Neural crest cell (in vitro differentiated cells): ENCODE data around the gene INKA1. TPM values are rescaled to one million over a fixed set of nuclear protein-coding genes. Genes with fewer than 3 reads are reported as not detected.
A peak's percentile ranks its signal among the peaks of the same experiment; 100 is the strongest.

Source experiments
- DNase-seq: peaks from one replicate; pipeline ENCODE4 v3.0.0; 2021; ENCODE audit warnings: low read depth, mixed read lengths, low spot score
- H3K27ac Mint-ChIP-seq: one replicate; pipeline ENCODE4 v1.8.0; 2021; ENCODE audit warnings: mild to moderate bottlenecking, mixed read lengths; ENCODE audit not compliant: unreplicated experiment
- H3K27me3 Mint-ChIP-seq: 2 replicates; pipeline ENCODE4 v1.8.0; 2021; ENCODE audit warnings: low read depth, mild to moderate bottlenecking, mixed read lengths
- H3K36me3 Mint-ChIP-seq: 2 replicates; pipeline ENCODE4 v1.8.0; 2021; ENCODE audit warnings: low read depth, mild to moderate bottlenecking, mixed read lengths
- H3K4me1 Mint-ChIP-seq: 2 replicates; pipeline ENCODE4 v1.8.0; 2021; ENCODE audit warnings: mixed read lengths
- H3K4me3 Mint-ChIP-seq: one replicate; pipeline ENCODE4 v1.8.0; 2021; ENCODE audit warnings: mild to moderate bottlenecking, mixed read lengths
- H3K9me3 Mint-ChIP-seq: 2 replicates; pipeline ENCODE4 v1.8.0; 2021; ENCODE audit warnings: mixed read lengths
- total RNA-seq: library from RNA; stranded (reverse); gene quantifications from 2 replicates; pipeline ENCODE4 v1.2.1, GENCODE V29; 2021
- TF ChIP-seq, protein P1 (sequence below): fragments of 200-600 bp; sonication (generic); conservative IDR thresholded peaks from 2 replicates; pipeline ENCODE4 v1.5.0; 2021; ENCODE audit warnings: antibody characterized with exemption, mild to moderate bottlenecking

The INKA1 gene
- total RNA-seq, 1 donor from 2014 or later: 17.3 TPM

DNA sequence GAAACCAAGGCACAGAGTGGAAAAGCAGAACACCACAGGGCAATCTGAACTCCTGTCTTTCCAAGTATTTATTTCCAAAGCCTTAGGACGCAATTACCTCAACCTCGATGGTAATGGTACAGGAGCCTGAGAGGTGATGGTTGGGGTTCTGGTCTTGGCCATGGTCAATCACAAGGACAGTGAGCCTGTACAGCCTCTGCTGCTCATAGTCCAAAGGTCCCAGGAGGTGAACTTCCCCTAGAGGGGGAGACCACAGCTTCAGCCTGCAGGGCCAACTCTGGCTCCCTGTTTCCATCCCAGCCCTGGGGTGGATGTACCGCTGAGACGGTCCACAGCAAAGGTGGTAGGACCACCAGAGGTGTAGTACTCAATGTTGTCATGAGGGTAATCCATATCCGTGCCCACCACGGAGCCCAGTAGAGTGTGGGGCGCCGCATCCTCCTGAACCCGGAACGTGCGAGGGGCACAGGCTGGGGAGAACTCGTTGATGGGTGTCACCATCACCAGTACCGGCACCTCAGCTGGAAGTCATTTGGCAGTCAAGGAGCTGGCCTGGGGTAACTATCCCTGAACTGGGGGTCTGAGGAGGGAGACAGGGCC lies 9.5 kb upstream of the INKA1 start:
- H3K4me3 Mint-ChIP-seq: no peak overlapping the region
- H3K27ac Mint-ChIP-seq: no peak overlapping the region
- H3K36me3 Mint-ChIP-seq: no peaks in the 10 kb centered on the region
- no peaks in the 10 kb centered on the region for H3K27me3 Mint-ChIP-seq
- no peak for DNase-seq
- peaks cover 15% of the 10 kb centered on the region for H3K4me1 Mint-ChIP-seq
- H3K9me3 Mint-ChIP-seq: no peaks in the 10 kb centered on the region
- TF ChIP-seq, protein P1, sequence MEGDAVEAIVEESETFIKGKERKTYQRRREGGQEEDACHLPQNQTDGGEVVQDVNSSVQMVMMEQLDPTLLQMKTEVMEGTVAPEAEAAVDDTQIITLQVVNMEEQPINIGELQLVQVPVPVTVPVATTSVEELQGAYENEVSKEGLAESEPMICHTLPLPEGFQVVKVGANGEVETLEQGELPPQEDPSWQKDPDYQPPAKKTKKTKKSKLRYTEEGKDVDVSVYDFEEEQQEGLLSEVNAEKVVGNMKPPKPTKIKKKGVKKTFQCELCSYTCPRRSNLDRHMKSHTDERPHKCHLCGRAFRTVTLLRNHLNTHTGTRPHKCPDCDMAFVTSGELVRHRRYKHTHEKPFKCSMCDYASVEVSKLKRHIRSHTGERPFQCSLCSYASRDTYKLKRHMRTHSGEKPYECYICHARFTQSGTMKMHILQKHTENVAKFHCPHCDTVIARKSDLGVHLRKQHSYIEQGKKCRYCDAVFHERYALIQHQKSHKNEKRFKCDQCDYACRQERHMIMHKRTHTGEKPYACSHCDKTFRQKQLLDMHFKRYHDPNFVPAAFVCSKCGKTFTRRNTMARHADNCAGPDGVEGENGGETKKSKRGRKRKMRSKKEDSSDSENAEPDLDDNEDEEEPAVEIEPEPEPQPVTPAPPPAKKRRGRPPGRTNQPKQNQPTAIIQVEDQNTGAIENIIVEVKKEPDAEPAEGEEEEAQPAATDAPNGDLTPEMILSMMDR: no peak

DNA sequence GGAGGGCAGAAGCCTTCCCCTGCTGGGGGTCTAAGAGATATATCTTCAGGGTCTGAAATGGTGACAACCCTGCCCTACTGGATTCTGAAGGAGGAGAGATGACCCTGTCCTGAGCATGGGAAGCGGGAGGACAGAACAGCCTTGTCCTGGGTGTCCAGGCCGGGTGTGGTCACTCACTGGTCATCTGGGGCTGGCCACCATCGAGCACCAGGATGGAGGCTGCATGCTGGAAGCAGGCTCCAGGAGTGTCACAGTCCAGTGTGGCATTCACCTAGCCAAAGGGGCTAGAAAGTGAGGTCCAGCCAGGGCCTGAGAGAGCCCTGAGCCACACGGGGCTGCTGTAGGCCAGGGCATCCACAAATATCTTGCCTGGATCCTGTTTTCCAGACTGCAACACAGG lies 8.6 kb upstream of the INKA1 start:
- no peak for DNase-seq

DNA sequence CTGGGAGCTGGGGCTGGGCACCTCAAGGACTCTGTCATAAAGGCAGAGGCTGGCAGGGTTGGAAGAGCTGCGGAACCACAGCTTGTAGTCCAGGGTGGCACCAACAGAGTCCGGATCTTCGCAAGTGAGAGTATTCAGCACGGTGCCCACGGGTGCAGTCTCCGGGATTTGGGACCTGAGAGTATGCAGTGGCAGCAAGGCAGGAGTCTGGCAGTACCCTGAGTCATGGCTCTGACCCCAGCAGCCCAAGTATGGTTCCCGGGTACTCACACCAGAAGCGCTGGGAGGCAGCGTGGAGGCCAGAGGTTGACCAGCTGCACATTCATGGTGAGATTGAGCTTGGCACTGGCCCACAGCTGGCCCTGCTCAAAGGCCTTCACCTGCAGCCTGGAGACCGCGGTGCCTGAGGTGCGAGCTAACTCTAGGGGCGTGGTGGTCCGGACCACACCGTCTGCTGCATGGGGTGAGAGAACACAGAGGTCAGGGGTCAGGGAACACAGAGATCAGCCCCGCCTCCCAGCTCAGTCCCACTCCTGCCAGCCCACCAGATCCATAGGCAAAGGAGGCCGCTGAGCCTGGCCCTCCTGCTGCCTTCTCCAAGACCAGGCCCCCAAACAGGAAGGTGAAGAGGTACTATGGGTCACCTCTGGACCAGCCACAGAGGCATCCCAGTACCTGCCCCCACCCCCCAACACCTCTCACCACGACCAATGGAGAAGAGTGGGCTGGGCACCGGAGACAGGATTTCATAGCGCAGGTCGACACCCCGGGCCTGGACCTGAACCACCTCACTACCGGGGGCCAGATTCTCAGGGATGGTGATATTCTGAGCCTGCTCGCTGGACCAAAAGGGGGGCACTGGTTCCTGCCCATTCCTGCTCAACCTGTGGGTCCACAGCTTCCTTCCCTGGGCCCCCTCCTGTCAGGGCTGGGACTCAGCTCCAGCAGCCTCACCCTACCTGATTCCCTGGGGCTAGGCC lies 7.8 kb upstream of the INKA1 start:
- Mint-ChIP-seq H3K9me3 (no peaks in the 10 kb centered on the region), H3K36me3 (no peaks in the 10 kb centered on the region), H3K4me3 (no peak overlapping the region), H3K27me3 (no peaks in the 10 kb centered on the region), H3K4me1 (peaks cover 8% of the 10 kb centered on the region), H3K27ac (no peak overlapping the region)
- TF ChIP-seq, protein P1: no peak
- DNase-seq: no peak

More for the DNA sequence above, 8.6 kb upstream of the INKA1 start:
- Mint-ChIP-seq H3K27ac (no peak overlapping the region), H3K4me3 (no peak overlapping the region), H3K9me3 (no peaks in the 10 kb centered on the region), H3K4me1 (peaks cover 15% of the 10 kb centered on the region), H3K27me3 (no peaks in the 10 kb centered on the region), H3K36me3 (no peaks in the 10 kb centered on the region)
- TF ChIP-seq, protein P1: no peak

DNA sequence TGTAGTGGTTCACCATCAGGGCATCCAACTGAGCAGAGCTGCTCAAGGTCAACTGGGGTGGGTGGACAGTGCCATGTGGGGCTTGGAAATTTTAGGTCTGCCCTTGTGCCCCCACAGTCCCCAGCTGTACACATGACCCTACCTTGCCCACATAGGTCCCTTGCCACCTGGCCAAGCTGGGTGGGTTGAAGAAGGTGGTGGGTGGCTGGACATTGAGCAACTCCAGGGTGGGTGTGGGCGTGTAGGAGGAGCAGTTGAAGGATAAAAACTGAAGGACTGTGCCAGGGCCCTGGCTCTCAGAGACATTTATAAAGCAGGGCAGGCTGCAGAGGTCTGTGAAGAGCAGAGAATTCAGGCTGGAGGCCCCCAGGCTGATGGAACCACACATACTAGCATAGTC lies 4.0 kb upstream of the INKA1 start:
- no peaks in the 10 kb centered on the region for H3K36me3 Mint-ChIP-seq
- H3K27ac Mint-ChIP-seq: no peak overlapping the region
- TF ChIP-seq, protein P1: no peak
- no peaks in the 10 kb centered on the region for H3K9me3 Mint-ChIP-seq
- no peak for DNase-seq
- H3K27me3 Mint-ChIP-seq: peaks cover 23% of the 10 kb centered on the region
- H3K4me1 Mint-ChIP-seq: peaks cover 22% of the 10 kb centered on the region
- no peak overlapping the region for H3K4me3 Mint-ChIP-seq

DNA sequence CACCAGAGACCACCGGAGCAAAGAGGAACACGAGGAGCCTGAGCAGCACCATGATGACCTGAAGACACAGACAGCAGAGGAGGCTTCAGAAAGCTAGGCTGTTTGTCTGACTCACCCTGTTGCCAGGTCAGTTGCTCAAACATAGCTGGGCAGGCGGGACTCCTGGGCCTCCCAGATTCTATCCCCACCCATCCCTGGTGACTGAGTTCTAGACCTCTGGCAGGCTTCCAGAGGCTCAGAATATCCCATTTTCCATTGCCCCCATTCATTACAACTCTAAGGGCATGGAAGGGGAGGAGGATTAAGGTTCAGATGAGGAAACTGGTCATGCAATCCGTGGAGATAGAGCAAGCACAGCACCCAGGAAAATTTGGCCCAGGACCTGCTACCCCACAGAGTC lies 3.3 kb upstream of the INKA1 start, which contains the start of gene CDHR4:
TSS of gene CDHR4 (minus strand) at position 113 of the 400 bp plus-strand sequence. CDS start at position 52, 61 bp downstream.
- Mint-ChIP-seq H3K27ac (no peak within 1 kb of the TSS), H3K4me1 (peaks cover 27% of the 10 kb centered on the region), H3K36me3 (no peaks in the 10 kb centered on the region), H3K9me3 (no peaks in the 10 kb centered on the region), H3K27me3 (peaks cover 29% of the 10 kb centered on the region), H3K4me3 (peak within 1 kb of the TSS; percentile 51)
- TF ChIP-seq, protein P1: no peak
- DNase-seq: no peak
